ENCODE measurements around the gene FKBP5. TPM values are rescaled to one million over a fixed set of nuclear protein-coding genes. Genes with fewer than 3 reads are reported as not detected.

Gene FKBP5
- total RNA-seq, 4 donors from 2014 or later, result 65.0 to 273 (median 103) TPM

- intact Hi-C loops (cut with DNase I), result no loop called here
- Histone ChIP-seq H3K27ac (no peak overlapping the region), H3K9me3 (no peaks in the 10 kb centered on the region), H3K4me1 (peaks cover 0 to 78% (median 5%) of the 10 kb centered on the region in 3 donors), H3K4me3 (no peak overlapping the region), H3K36me3 (peaks cover 20 to 100% (median 41%) of the 10 kb centered on the region in 3 donors), H3K27me3 (no peaks in the 10 kb centered on the region)
- no peak for TF ChIP-seq POLR2A (IDR thresholded peaks at IDR 0.05)
- DNase-seq, result no peak
Measured at GRCh38 chr6:35643162-35643535, 45.6 kb downstream of the FKBP5 start.

GRCh38 chr6:35642471-35643161 is 46.1 kb downstream of the FKBP5 start:
- peaks cover 20 to 100% (median 44%) of the 10 kb centered on the region in 3 donors for H3K36me3 ChIP-seq
- TF ChIP-seq CTCF (IDR thresholded peaks at IDR 0.05) (no peak), POLR2A (IDR thresholded peaks at IDR 0.05) (no peak)
- no peak overlapping the region for H3K27ac ChIP-seq
- H3K27me3 ChIP-seq, result no peaks in the 10 kb centered on the region
- intact Hi-C loops (cut with DNase I), result no loop called here
- 86 to 93% methylated on average over 1 of the region's 1 CpG for WGBS, 2 donors
- DNase-seq, result no peak
- H3K4me1 ChIP-seq, result peaks cover 0 to 77% (median under 1%) of the 10 kb centered on the region in 3 donors
- no peaks in the 10 kb centered on the region for H3K9me3 ChIP-seq
- H3K4me3 ChIP-seq, result no peak overlapping the region

- H3K4me1 ChIP-seq, result peaks cover 0 to 64% (median 0%) of the 10 kb centered on the region in 3 donors
- peaks cover 15 to 100% (median 52%) of the 10 kb centered on the region in 3 donors for H3K36me3 ChIP-seq
- TF ChIP-seq CTCF (IDR thresholded peaks at IDR 0.05) (no peak), POLR2A (IDR thresholded peaks at IDR 0.05) (no peak)
- intact Hi-C loops (cut with DNase I), result no loop called here
- H3K27me3 ChIP-seq, result no peaks in the 10 kb centered on the region
- H3K9me3 ChIP-seq, result no peaks in the 10 kb centered on the region
- no peak for DNase-seq
- 45 to 56% methylated on average over 6 of the region's 6 CpGs for WGBS, 2 donors
- peak overlapping the region in 3 of 4 donors; percentile 26 to 64 (median 51) for H3K27ac ChIP-seq
- no peak overlapping the region for H3K4me3 ChIP-seq
Measured at GRCh38 chr6:35640017-35640664, 48.6 kb downstream of the FKBP5 start.

- 97 to 98% methylated on average over 3 of the region's 3 CpGs for WGBS, 2 donors
- Histone ChIP-seq H3K27me3 (no peaks in the 10 kb centered on the region), H3K4me3 (no peak overlapping the region), H3K4me1 (peaks cover 0 to 66% (median 8%) of the 10 kb centered on the region in 3 donors), H3K36me3 (peaks cover 15 to 100% (median 56%) of the 10 kb centered on the region in 3 donors), H3K9me3 (no peaks in the 10 kb centered on the region), H3K27ac (no peak overlapping the region)
- TF ChIP-seq POLR2A (IDR thresholded peaks at IDR 0.05), result no peak
- TF ChIP-seq CTCF (IDR thresholded peaks at IDR 0.05), result no peak
- no peak for DNase-seq
- intact Hi-C loops (cut with DNase I), result no loop called here
Measured at GRCh38 chr6:35638679-35639078, 50.0 kb downstream of the FKBP5 start.

GRCh38 chr6:35637911-35638310 is 50.8 kb downstream of the FKBP5 start:
- intact Hi-C loops (cut with DNase I), result no loop called here
- H3K9me3 ChIP-seq, result no peaks in the 10 kb centered on the region
- no peak overlapping the region for H3K4me3 ChIP-seq
- H3K36me3 ChIP-seq, result peaks cover 15 to 100% (median 56%) of the 10 kb centered on the region in 3 donors
- no peak for DNase-seq
- TF ChIP-seq CTCF (IDR thresholded peaks at IDR 0.05), result no peak
- no peak for TF ChIP-seq POLR2A (IDR thresholded peaks at IDR 0.05)
- no peaks in the 10 kb centered on the region for H3K27me3 ChIP-seq
- H3K4me1 ChIP-seq, result peaks cover 0 to 65% (median 9%) of the 10 kb centered on the region in 3 donors
- WGBS, 2 donors, result 83 to 92% methylated on average over 1 of the region's 1 CpG
- H3K27ac ChIP-seq, result peak overlapping the region in 1 of 4 donors; percentile 3

All from esophagus squamous epithelium (tissue), 5 donors.